Measurements from ENCODE around the gene WDR7.

WDR7 gene

GRCh38 chr18:56899660-56900059 is 248.5 kb downstream of the WDR7 start:
- no peak for DNase-seq

DNA sequence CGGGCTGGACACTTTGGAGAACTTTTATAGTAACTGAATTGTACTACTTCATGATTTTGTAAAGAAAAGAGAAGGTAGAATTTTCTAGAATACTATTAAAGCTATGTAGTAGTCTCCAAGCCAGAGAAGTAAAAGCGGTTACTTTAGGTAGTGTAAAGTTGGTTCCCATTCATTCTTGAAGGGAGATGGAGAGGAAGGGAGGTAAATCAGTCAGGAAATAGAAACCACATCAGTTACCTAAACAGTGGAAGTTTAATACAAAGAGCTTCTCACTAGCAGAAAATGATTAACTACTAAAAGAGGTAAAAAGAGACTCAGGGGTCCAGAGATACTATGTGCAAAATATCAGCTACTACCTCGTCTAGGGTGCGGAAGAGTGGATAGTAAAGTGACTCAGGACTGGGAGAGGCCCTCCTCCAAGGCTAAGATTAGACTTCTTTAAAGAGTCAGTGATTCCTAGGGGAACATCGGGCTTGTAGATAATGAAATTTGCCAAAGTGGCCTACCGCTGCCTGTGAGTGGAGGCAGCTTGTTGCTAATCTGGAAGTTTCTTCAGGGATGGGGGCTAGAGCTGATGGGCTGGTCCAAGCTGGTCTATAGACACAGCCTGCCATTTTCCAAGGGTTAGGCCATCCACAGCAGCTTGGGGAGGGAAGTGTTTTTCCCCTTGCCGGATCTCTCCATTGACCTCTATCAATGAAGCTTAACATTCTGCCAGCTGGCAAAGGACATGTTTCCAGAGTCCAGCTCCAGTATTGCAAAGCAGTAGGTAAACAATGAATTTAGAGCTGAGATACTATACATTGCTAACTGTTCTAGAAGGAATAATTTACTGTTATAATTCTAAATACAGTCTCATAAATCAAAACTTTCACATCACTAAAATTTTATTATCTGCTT is 249.3 kb downstream of the WDR7 start:
- no peak for DNase-seq

- no peak for DNase-seq
Measured at GRCh38 chr18:56901919-56902318, 250.8 kb downstream of the WDR7 start.

DNA sequence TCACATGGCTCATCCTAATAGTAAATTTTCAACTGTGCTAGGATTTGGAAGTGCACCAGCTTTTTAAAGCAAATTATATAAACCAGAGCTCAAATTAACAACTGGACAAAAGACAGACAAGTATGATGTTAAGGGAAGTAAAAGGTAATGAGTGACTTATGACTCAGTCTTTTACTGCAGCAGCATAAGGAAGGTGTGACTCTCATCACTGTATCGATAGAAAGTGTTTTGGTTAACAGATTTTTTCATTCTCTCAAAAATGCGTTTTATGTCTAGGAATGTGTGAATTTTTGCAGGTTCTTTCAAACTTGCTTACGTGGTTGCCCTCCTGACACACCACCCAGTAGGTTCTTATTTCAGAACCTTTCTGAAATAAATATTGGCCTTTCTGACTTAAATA is 251.5 kb downstream of the WDR7 start:
- DNase-seq = no peak

DNA sequence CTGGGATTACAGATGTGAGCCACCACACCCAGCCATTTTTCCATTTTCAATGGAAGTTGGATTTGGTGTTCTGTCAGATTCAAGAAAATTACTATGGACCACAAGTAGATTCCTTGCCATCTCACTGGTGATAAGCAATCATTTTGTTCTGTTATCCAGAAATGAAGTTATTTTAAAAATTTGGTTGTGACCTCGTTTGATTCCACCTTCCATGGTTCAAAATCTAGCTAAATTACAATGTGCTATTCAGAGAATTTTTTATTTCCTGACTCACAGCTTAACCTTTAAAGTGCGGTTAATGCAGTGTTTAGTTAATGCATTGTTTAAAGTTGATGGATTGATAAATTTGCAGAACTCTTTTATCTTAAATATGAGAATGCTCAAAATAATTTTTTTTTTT is 252.5 kb downstream of the WDR7 start:
- DNase-seq = no peak

DNA sequence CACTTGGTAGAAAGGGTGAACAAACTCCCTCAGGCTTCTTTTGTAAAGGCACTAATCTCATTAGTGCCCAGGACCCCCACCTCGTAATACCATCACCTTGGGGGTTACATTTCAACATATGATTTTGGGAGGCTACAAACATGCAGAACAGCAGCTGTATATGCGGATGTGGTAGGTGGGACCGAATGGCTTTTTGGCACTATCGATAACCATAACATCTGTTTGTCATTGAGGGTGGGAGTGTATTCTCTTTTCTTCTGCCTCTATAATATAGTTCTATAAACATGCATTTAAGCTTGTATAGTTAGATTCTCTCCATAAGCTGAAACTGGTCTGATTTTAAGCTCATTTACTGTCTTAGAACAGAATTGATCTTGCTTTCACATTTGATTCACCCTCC is 256.6 kb downstream of the WDR7 start:
- DNase-seq = no peak

- no peak for DNase-seq
Measured at GRCh38 chr18:56910237-56910636, 259.1 kb downstream of the WDR7 start.

GRCh38 chr18:56910967-56911366 is 259.8 kb downstream of the WDR7 start:
- DNase-seq = no peak

GRCh38 chr18:56913941-56914340 is 262.8 kb downstream of the WDR7 start:
- DNase-seq = no peak

DNA sequence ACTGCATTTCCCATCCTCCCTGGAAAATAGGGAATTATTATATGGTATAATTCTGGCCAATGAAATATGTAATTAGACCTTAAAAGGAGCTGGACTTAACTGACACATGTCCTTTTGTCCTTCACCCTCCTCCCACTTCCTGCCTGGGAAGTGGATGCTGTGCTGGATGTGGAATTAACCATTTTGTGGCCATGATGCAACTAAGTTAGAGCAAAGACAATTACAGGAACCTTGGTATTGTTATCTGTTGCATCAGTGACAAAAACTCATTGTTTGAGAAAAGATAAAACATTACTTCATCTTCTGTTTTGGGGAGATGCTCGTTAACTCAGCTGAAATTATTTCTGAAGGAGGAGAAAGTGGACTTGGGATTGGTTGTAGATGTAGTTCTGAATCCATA is 268.0 kb downstream of the WDR7 start:
- DNase-seq = no peak

GRCh38 chr18:56921896-56922480 is 270.8 kb downstream of the WDR7 start:
- DNase-seq = no peak

DNA sequence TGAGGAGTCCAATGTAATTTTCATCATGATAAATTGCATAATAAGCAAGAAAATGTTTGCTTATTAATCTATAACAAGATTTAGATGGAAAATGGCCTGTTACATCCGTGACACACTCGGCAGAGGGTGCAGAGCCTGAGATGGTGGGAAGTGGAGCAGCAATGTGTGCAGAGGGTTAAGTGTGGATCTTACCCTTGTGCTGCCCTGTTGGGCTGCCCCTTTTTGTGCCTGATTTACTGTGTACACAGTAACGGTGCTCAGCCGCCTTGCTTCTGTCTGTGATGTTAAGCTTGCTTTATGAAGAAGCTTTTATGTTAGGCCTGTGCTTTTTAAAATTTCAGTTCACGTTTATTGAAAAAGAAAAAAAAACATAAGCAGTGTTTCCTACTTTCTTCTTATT is 275.6 kb downstream of the WDR7 start:
- DNase-seq = no peak

DNA sequence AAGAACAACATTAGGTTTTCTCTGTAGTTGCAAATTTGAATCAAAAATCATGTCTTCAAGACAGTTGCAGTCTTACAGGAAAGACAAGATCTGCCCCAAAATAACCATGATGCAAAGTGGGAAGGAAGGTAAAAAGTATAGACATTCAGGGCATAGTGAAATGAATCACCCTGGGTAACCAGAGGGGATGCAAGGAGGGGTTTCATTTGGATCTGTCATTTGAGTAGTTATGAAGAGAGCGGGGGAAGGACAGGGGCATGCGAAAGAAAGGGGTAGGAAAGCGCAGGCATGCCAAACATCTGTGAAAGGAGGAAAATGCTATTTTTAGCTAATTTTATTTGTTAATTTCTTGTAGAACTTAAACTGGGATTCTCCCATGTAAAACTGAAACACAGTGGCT is 276.6 kb downstream of the WDR7 start:
- no peak for DNase-seq

- DNase-seq = no peak
Measured at GRCh38 chr18:56929886-56930285, 278.7 kb downstream of the WDR7 start.

DNA sequence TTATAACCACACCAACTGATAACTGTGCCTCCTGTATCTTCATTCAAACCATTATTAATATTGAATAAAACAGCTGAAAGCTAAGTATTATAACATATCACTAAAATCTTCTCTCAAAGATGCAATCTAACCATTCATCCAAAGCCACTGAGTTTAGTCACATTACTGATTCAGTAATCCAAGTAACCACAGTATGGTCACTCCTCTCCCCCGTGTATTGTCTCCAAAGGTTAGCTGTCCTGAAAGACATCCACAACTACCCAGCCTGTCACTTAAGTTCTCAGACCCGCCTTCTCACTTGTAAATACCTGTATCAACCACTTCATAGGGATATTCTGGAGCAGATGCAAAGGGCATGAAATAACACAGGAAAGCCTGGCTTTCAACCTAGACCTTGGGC is 282.3 kb downstream of the WDR7 start:
- DNase-seq = no peak

DNA sequence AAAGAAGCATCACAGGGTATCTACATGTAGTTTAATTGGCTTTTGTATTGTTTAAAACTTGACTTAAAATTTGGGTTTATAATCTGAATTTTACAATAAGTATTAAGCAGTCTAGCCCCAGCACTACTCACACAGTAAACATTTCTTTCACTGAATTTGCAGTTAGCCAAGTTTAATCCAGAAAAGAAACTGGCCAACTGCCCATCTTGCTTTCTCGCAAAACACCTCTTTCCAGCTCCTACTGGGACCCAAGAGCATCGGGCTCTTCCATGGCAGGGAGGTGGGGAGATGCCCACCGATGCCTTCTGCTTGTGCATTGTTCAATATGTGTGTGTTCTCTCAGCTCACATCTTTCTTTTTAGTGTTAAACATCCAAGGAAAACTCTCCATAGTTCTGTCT is 283.0 kb downstream of the WDR7 start:
- no peak for DNase-seq

GRCh38 chr18:56934906-56935305 is 283.7 kb downstream of the WDR7 start:
- DNase-seq = no peak

DNA sequence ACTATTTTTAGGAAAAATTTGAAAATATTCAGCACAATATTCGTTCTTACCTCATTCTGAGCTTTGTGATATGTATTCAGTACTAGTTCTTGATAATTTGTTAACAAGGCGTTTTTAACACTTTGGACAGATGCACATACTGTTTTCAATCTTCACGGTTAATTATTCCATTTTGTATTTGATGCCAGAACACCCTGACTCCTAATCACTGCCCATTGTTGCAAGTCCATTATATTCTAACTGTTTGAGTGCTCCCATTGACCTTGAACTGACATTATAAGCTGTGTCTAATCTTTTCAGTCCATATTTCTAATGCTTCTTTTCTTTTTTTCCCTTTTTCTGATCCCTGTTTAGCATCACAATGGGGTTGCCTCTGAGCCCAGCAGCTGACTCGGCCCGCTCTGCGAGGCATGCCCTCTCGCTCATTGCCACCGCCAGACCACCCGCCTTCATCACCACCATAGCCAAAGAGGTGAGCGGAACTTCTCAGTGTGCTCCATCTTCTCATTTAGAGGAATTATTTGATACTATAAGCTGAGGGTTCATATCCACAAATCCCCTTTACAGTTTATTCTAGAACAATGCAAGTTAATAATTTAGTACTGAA is 284.4 kb downstream of the WDR7 start:
- DNase-seq = no peak

GRCh38 chr18:56936457-56936856 is 285.3 kb downstream of the WDR7 start:
- no peak for DNase-seq

GRCh38 chr18:56937874-56938430 is 286.8 kb downstream of the WDR7 start:
- DNase-seq = no peak

DNA sequence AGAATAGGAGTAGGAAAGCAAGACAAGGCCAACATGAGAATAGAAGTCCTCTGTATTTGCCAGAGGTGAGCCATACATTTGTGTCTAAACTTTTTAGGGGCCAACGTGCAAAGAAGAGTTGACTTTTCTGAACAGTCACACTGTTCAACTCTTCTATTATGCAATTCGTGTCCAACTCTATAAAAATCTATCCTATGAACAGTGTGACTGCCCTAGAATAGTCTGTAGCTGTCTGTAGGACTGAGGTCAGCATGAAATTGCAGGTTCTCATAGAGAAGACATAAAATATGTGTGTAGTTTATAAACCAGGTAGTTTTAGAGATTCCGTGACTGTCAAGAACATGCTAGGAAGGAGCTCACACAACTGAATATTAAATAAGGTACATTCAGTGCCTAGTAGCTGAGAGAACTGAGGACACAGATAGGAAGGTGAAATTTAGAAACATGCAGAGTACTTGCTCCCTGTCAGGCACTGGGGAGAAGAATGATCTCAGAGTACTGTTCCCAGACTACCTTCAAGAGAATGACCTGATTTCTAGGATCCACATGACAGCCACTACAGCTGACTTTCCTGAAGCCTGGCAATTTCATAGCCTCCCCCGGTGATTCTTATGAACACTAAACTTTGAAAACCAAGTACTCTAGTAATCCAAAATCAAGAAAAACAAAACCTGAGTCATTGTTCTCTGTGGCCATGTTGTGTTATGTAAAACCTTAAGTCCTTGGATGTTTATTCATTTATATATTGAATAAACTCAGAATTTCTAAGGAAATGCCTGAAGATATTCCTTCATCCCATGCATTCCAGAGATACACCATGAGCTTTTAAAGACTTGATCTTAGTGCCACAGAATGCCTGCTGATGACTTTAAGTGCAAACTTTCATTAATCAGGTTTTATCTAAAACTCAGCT is 294.3 kb downstream of the WDR7 start:
- DNase-seq = no peak

GRCh38 chr18:56947236-56947635 is 296.1 kb downstream of the WDR7 start:
- no peak for DNase-seq

DNA sequence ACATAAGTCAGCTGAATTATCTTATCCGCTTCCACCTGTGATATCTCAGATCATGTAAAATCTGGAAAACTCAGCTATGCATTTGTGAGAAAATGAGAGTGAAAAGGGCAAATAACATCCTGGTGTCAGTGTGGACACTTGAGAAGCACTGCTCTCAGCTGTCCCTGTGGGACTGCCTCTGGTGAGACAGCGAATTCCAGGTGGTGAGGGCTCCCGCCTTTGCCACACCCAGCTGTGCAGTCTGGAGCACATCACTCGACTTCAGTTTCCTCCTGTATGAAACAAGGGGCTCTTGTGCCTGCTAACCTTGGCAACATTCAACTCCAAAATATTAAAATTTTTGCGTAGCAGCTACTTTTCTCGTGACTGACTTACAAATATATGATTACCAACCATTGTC is 300.9 kb downstream of the WDR7 start:
- DNase-seq = no peak
